ENCODE data around the gene DNPEP. TPM values are rescaled to one million over a fixed set of nuclear protein-coding genes. Genes with fewer than 3 reads are reported as not detected.

The DNPEP gene
- total and polyA plus RNA-seq, 2 of the 4 experiments (the other 2 are of a cell fraction) = 74.2 to 89.4 TPM

DNA sequence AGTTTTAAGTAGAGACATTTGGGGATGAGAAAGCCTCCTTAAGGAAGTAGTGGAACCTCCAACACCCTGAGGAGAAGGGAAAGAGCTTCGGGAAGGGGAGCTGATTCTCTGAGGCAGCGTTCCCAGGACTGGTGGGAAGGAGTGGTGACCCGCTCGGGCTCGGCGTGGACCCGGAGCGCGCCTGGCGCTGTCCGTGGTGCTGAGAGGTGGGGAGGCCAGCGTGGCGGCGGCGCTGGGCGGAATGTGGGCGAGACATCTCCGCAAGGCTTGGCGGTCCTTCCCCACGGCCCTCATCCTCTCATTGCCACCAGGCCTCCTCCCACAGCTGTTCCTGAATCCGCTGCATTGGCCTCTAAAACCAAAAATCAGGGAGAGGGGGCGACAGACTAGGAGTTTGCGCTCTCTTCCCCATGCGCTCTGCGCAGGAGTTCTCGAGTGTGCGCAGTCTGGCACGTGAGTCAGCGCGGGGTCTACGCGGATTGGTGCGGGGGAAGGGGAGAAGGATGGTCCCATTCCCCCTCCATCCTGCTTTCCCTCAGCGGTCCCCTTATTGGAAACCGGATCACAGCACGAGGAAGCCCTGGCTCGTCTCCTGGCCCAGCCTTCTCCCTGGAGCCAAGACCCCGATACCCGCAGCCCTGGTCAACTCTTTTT, 56.0 kb downstream of the DNPEP start:
- peak; percentile 21 for DNase-seq
- H3K56ac ChIP-seq (ENCODE audit: extremely low read depth, insufficient read depth, low read length) = no peak overlapping the region
- no peak overlapping the region for H3K9ac ChIP-seq (ENCODE audit: low read depth, low read length)
- H3K4me3 ChIP-seq (ENCODE audit: insufficient read depth, low read depth, low read length) = no peak overlapping the region
- H4K5ac ChIP-seq (ENCODE audit: low read depth, low read length) = no peak overlapping the region
- no peak overlapping the region for H3K23ac ChIP-seq (ENCODE audit: low read depth, low read length)
- H3K4me1 ChIP-seq (ENCODE audit: control insufficient read depth, insufficient read depth, low read length) = no peaks in the 10 kb centered on the region
- no peak overlapping the region for H4K91ac ChIP-seq (ENCODE audit: insufficient read depth, low read depth, low read length)
- peaks cover 6% of the 10 kb centered on the region for H3K9me3 ChIP-seq (ENCODE audit: control insufficient read depth, insufficient read depth, low read length)
- no peak overlapping the region for H2BK5ac ChIP-seq (ENCODE audit: low read depth, low read length, poor library complexity, severe bottlenecking)
- H2AFZ ChIP-seq (replicated peaks; ENCODE audit: low read length, poor library complexity) = peak overlapping the region; percentile 69
- ATAC-seq (ENCODE audit: low read depth) = peak; percentile 97
- H3K9me1 ChIP-seq (ENCODE audit: insufficient read depth, low read length) = no peaks in the 10 kb centered on the region
- dilution Hi-C loops (cut with HindIII; ENCODE audit: low sequenced_read_pairs, unreplicated experiment) (no loop called here), in situ Hi-C loops (cut with MboI; ENCODE audit: low sequenced_read_pairs) (no loop called here), intact Hi-C loops (cut with micrococcal nuclease) (no loop called here)
- H4K20me1 ChIP-seq (ENCODE audit: insufficient read depth, low read length) = no peaks in the 10 kb centered on the region
- peak; percentile 85 for TF ChIP-seq MXI1 (IDR thresholded peaks at IDR 0.05; ENCODE audit: borderline replicate concordance, low read depth, low read length)
- TF ChIP-seq RCOR1 (IDR thresholded peaks at IDR 0.05; ENCODE audit: insufficient replicate concordance, low read length) = peak; percentile 32
- no peak for TF ChIP-seq BHLHE40 (IDR thresholded peaks at IDR 0.05; ENCODE audit: low read depth, low read length)
- no peak for TF ChIP-seq POLR2A (IDR thresholded peaks at IDR 0.05; ENCODE audit: low read depth, low read length)
- no peak for TF ChIP-seq SMC3 (IDR thresholded peaks at IDR 0.05; ENCODE audit: low read depth, low read length)
- peak; percentile 26; the same call in 1 of the 2 replicates for TF ChIP-seq MAZ (IDR thresholded peaks at IDR 0.05; ENCODE audit: borderline replicate concordance, low read depth, low read length)
- H3K27me3 ChIP-seq (ENCODE audit: control insufficient read depth, insufficient read depth, low read length) = peaks cover 63% of the 10 kb centered on the region
- no peak overlapping the region for H2BK20ac ChIP-seq (ENCODE audit: low read depth, low read length)
- 37% methylated on average over 5 of the region's 39 CpGs; no CpG with 5 or more reads in 1 of the 2 experiments for WGBS, 2 experiments (ENCODE audit: extremely low coverage in 2 of 2, insufficient read length in 1 of 2)
- no peak overlapping the region for H2BK15ac ChIP-seq (ENCODE audit: low read depth, low read length)
- no peak overlapping the region for H3K18ac ChIP-seq (ENCODE audit: low read depth, low read length)
- no peak overlapping the region for H2AK9ac ChIP-seq (replicated peaks; ENCODE audit: low read depth, low read length, poor library complexity)
- no peak overlapping the region for H3K14ac ChIP-seq (replicated peaks; ENCODE audit: low read depth, low read length)
- no peaks in the 10 kb centered on the region for H3K36me3 ChIP-seq (ENCODE audit: control insufficient read depth, insufficient read depth, low read length)
- H3K27ac ChIP-seq (ENCODE audit: insufficient read depth, low read length) = no peak overlapping the region
- H3K4ac ChIP-seq (ENCODE audit: low read depth, low read length) = no peak overlapping the region
- H3K4me2 ChIP-seq (ENCODE audit: low read depth, low read length) = peak overlapping the region; percentile 48
- no peak overlapping the region for H2BK120ac ChIP-seq (ENCODE audit: low read depth, low read length)
- no peak overlapping the region for H2AK5ac ChIP-seq (ENCODE audit: low read depth, low read length)
- H3K79me1 ChIP-seq (ENCODE audit: low read depth in 1 of 2, low read length in 2 of 2) = no peaks in the 10 kb centered on the region
- ChIA-PET POLR2A (ENCODE audit: unreplicated experiment) (no interaction called here), CTCF (no interaction called here)
- no peak overlapping the region for H4K8ac ChIP-seq (ENCODE audit: low read depth in 2 of 2, low read length in 2 of 2)
- no TSS peak for BruUV-seq (replicated peaks)

All from IMR-90 (cell line).